ENCODE measurements around the gene OGFOD3.
"Not testable (repeated sequence)": the region's sequence is repeated elsewhere in the genome, so short reads cannot be mapped to it uniquely, and the experiment has no call there.

The OGFOD3 gene

GRCh38 chr17:82354804-82355308 lies 63.5 kb downstream of the OGFOD3 start:
- no peaks in the 10 kb centered on the region for H3K9me3 Mint-ChIP-seq
- no peak overlapping the region for H3K4me3 Mint-ChIP-seq
- no peaks in the 10 kb centered on the region for H3K36me3 Mint-ChIP-seq
- no peaks in the 10 kb centered on the region for H3K27me3 Mint-ChIP-seq
- no peak overlapping the region for H3K27ac Mint-ChIP-seq
- peaks cover 9% of the 10 kb centered on the region for H3K4me1 Mint-ChIP-seq

- H3K27ac Mint-ChIP-seq = no peak overlapping the region
- no peaks in the 10 kb centered on the region for H3K9me3 Mint-ChIP-seq
- H3K4me1 Mint-ChIP-seq = peaks cover 6% of the 10 kb centered on the region
- no peaks in the 10 kb centered on the region for H3K36me3 Mint-ChIP-seq
- peaks cover 2% of the 10 kb centered on the region for H3K27me3 Mint-ChIP-seq
- H3K4me3 Mint-ChIP-seq = no peak overlapping the region
Observed at GRCh38 chr17:82353484-82353883, 64.9 kb downstream of the OGFOD3 start.

- Mint-ChIP-seq H3K36me3 (no peaks in the 10 kb centered on the region), H3K27ac (no peak overlapping the region), H3K4me3 (no peak overlapping the region), H3K27me3 (peaks cover 2% of the 10 kb centered on the region), H3K9me3 (no peaks in the 10 kb centered on the region), H3K4me1 (no peaks in the 10 kb centered on the region)
Observed at GRCh38 chr17:82351713-82352488, 66.5 kb downstream of the OGFOD3 start.

- Mint-ChIP-seq H3K27me3 (peaks cover 2% of the 10 kb centered on the region), H3K36me3 (no peaks in the 10 kb centered on the region)
Observed at GRCh38 chr17:82351254-82351712, 67.1 kb downstream of the OGFOD3 start.

GRCh38 chr17:82350182-82351030 lies 68.0 kb downstream of the OGFOD3 start:
- Mint-ChIP-seq H3K9me3 (no peaks in the 10 kb centered on the region), H3K4me1 (peaks cover 7% of the 10 kb centered on the region), H3K27ac (no peak overlapping the region), H3K36me3 (no peaks in the 10 kb centered on the region), H3K4me3 (no peak overlapping the region), H3K27me3 (peaks cover 2% of the 10 kb centered on the region)

More at GRCh38 chr17:82351254-82351712, 67.1 kb downstream of the OGFOD3 start:
- Mint-ChIP-seq H3K9me3 (no peaks in the 10 kb centered on the region), H3K4me1 (peaks cover 6% of the 10 kb centered on the region), H3K4me3 (no peak overlapping the region), H3K27ac (no peak overlapping the region)

GRCh38 chr17:82349287-82349701 lies 69.1 kb downstream of the OGFOD3 start:
- Mint-ChIP-seq H3K9me3 (no peaks in the 10 kb centered on the region), H3K27ac (no peak overlapping the region), H3K4me3 (no peak overlapping the region), H3K27me3 (peaks cover 2% of the 10 kb centered on the region), H3K4me1 (peaks cover 7% of the 10 kb centered on the region), H3K36me3 (no peaks in the 10 kb centered on the region)

- Mint-ChIP-seq H3K36me3 (no peaks in the 10 kb centered on the region), H3K9me3 (no peaks in the 10 kb centered on the region), H3K27me3 (peaks cover 2% of the 10 kb centered on the region), H3K4me1 (peaks cover 7% of the 10 kb centered on the region), H3K27ac (no peak overlapping the region), H3K4me3 (no peak overlapping the region)
Observed at GRCh38 chr17:82348866-82349265, 69.5 kb downstream of the OGFOD3 start.

- H3K4me3 Mint-ChIP-seq = no peak overlapping the region
- no peaks in the 10 kb centered on the region for H3K36me3 Mint-ChIP-seq
- H3K27ac Mint-ChIP-seq = no peak overlapping the region
- peaks cover 2% of the 10 kb centered on the region for H3K27me3 Mint-ChIP-seq
- H3K9me3 Mint-ChIP-seq = no peaks in the 10 kb centered on the region
- peaks cover 7% of the 10 kb centered on the region for H3K4me1 Mint-ChIP-seq
Observed at GRCh38 chr17:82348434-82348833, 70.0 kb downstream of the OGFOD3 start.

GRCh38 chr17:82347994-82348393 lies 70.4 kb downstream of the OGFOD3 start:
- H3K9me3 Mint-ChIP-seq, H3K27ac Mint-ChIP-seq, H3K36me3 Mint-ChIP-seq, H3K27me3 Mint-ChIP-seq, H3K4me3 Mint-ChIP-seq, H3K4me1 Mint-ChIP-seq: not testable (repeated sequence)

- Mint-ChIP-seq H3K4me3 (peak overlapping the region; percentile 8), H3K27ac (peak overlapping the region; percentile 1), H3K27me3 (peaks cover 2% of the 10 kb centered on the region), H3K4me1 (peaks cover 7% of the 10 kb centered on the region), H3K36me3 (no peaks in the 10 kb centered on the region), H3K9me3 (no peaks in the 10 kb centered on the region)
Observed at GRCh38 chr17:82346342-82347300, 71.8 kb downstream of the OGFOD3 start.

GRCh38 chr17:82345151-82345976 lies 73.0 kb downstream of the OGFOD3 start:
- Mint-ChIP-seq H3K27ac (no peak overlapping the region), H3K36me3 (no peaks in the 10 kb centered on the region), H3K4me1 (peaks cover 13% of the 10 kb centered on the region), H3K9me3 (no peaks in the 10 kb centered on the region), H3K27me3 (peaks cover 2% of the 10 kb centered on the region), H3K4me3 (no peak overlapping the region)

- peaks cover 2% of the 10 kb centered on the region for H3K27me3 Mint-ChIP-seq
- H3K4me1 Mint-ChIP-seq = peaks cover 13% of the 10 kb centered on the region
- no peak overlapping the region for H3K27ac Mint-ChIP-seq
- no peak overlapping the region for H3K4me3 Mint-ChIP-seq
- H3K9me3 Mint-ChIP-seq = no peaks in the 10 kb centered on the region
- H3K36me3 Mint-ChIP-seq = no peaks in the 10 kb centered on the region
Observed at GRCh38 chr17:82344175-82344907, 74.0 kb downstream of the OGFOD3 start.

- Mint-ChIP-seq H3K4me1 (peaks cover 13% of the 10 kb centered on the region), H3K9me3 (no peaks in the 10 kb centered on the region), H3K27ac (peak overlapping the region; percentile 65), H3K4me3 (no peak overlapping the region), H3K27me3 (no peaks in the 10 kb centered on the region), H3K36me3 (no peaks in the 10 kb centered on the region)
Observed at GRCh38 chr17:82343560-82343959, 74.8 kb downstream of the OGFOD3 start.

Measured in activated naive CD4-positive, alpha-beta T cell treated with anti-CD3 and anti-CD28 coated beads, Interleukin-2, amount 50 U/mL, for 24 hours (primary cell).